ENCODE measurements around the gene ASCC1. TPM values are rescaled to one million over a fixed set of nuclear protein-coding genes. Genes with fewer than 3 reads are reported as not detected.

ASCC1 gene
- total RNA-seq, 3 donors from 2014 or later (not counting 1 experiment from before 2014, with no cell fraction given) = 26.0 to 35.2 (median 29.3) TPM

GRCh38 chr10:72263613-72264241 lies 47.7 kb upstream of the ASCC1 start:
- DNase-seq = peak in 1 of 2 donors; percentile 86
- Mint-ChIP-seq H3K9me3 (no peaks in the 10 kb centered on the region), H3K4me1 (peaks cover 34 to 40% of the 10 kb centered on the region in 2 donors), H3K27me3 (ENCODE audit: low read depth in 2 of 2) (no peaks in the 10 kb centered on the region), H3K36me3 (no peaks in the 10 kb centered on the region), H3K4me3 (no peak overlapping the region), H3K27ac (peak overlapping the region in 1 of 2 donors; percentile 58)
- no peaks in the 10 kb centered on the region for H3K36me3 ChIP-seq (ENCODE audit: control insufficient read depth, insufficient read depth, low read length)
- intact Hi-C loops (cut with micrococcal nuclease) = loop anchor here (5.0 kb wide), 1 partner anchor 834 kb away; the partner anchor contains the start of gene P4HA1
- no peaks in the 10 kb centered on the region for H3K9me3 ChIP-seq (ENCODE audit: control insufficient read depth, insufficient read depth, low read length)
- no peak for TF ChIP-seq CTCF (IDR thresholded peaks at IDR 0.05)
- H3K4me1 ChIP-seq (ENCODE audit: control insufficient read depth, insufficient read depth, low read length) = peaks cover 52% of the 10 kb centered on the region
- no peak for ATAC-seq
- H3K4me3 ChIP-seq (ENCODE audit: low read length) = no peak overlapping the region
- H3K27me3 ChIP-seq (ENCODE audit: control insufficient read depth, insufficient read depth, low read length) = no peaks in the 10 kb centered on the region
- no peak overlapping the region for H3K27ac ChIP-seq (ENCODE audit: low read length)
- WGBS (ENCODE audit: insufficient coverage) = 72% methylated on average over 6 of the region's 6 CpGs

GRCh38 chr10:72261784-72262404 lies 45.8 kb upstream of the ASCC1 start:
- ATAC-seq (peak in 2 of 3 donors; percentile 3 to 29), DNase-seq (peak in 1 of 2 donors; percentile 61)
- intact Hi-C loops (cut with micrococcal nuclease) = loop anchor here (1.0 to 5.0 kb wide), 3 partner anchors 11 to 835 kb away; partner anchors contain the start of genes DDIT4 and P4HA1
- Mint-ChIP-seq H3K27me3 (ENCODE audit: low read depth in 2 of 2) (no peaks in the 10 kb centered on the region), H3K4me1 (peaks cover 37 to 51% of the 10 kb centered on the region in 2 donors), H3K36me3 (no peaks in the 10 kb centered on the region), H3K9me3 (no peaks in the 10 kb centered on the region), H3K4me3 (peak overlapping the region; percentile 87), H3K27ac (peak overlapping the region; percentile 98)
- Histone ChIP-seq H3K27ac (ENCODE audit: low read length) (peak overlapping the region; percentile 82), H3K27me3 (ENCODE audit: control insufficient read depth, insufficient read depth, low read length) (no peaks in the 10 kb centered on the region), H3K36me3 (ENCODE audit: control insufficient read depth, insufficient read depth, low read length) (no peaks in the 10 kb centered on the region), H3K4me1 (ENCODE audit: control insufficient read depth, insufficient read depth, low read length) (peaks cover 63% of the 10 kb centered on the region), H3K4me3 (ENCODE audit: low read length) (peak overlapping the region; percentile 53), H3K9me3 (ENCODE audit: control insufficient read depth, insufficient read depth, low read length) (no peaks in the 10 kb centered on the region)
- no peak for TF ChIP-seq CTCF (IDR thresholded peaks at IDR 0.05)
- 92% methylated on average over 7 of the region's 7 CpGs for WGBS (ENCODE audit: insufficient coverage)

- intact Hi-C loops (cut with micrococcal nuclease) = loop anchor here (1.0 to 5.0 kb wide), 7 partner anchors 12 to 836 kb away; partner anchors contain the start of genes ANAPC16, ASCC1, DDIT4 and P4HA1
- ATAC-seq (peak; percentile 55 to 64 (median 55)), DNase-seq (peak; percentile 75 to 84)
- no peaks in the 10 kb centered on the region for H3K9me3 Mint-ChIP-seq
- no peaks in the 10 kb centered on the region for H3K36me3 Mint-ChIP-seq
- H3K4me3 Mint-ChIP-seq = peak overlapping the region; percentile 87
- no peaks in the 10 kb centered on the region for H3K27me3 Mint-ChIP-seq (ENCODE audit: low read depth in 2 of 2)
- H3K27ac ChIP-seq (ENCODE audit: low read length) = peak overlapping the region; percentile 82
- H3K36me3 ChIP-seq (ENCODE audit: control insufficient read depth, insufficient read depth, low read length) = no peaks in the 10 kb centered on the region
- WGBS (ENCODE audit: insufficient coverage) = 2% methylated on average over 25 of the region's 30 CpGs
- H3K9me3 ChIP-seq (ENCODE audit: control insufficient read depth, insufficient read depth, low read length) = no peaks in the 10 kb centered on the region
- no peaks in the 10 kb centered on the region for H3K27me3 ChIP-seq (ENCODE audit: control insufficient read depth, insufficient read depth, low read length)
- peaks cover 40 to 57% of the 10 kb centered on the region in 2 donors for H3K4me1 Mint-ChIP-seq
- H3K4me3 ChIP-seq (ENCODE audit: low read length) = peak overlapping the region; percentile 53
- TF ChIP-seq CTCF (IDR thresholded peaks at IDR 0.05) = no peak
- peaks cover 69% of the 10 kb centered on the region for H3K4me1 ChIP-seq (ENCODE audit: control insufficient read depth, insufficient read depth, low read length)
- H3K27ac Mint-ChIP-seq = peak overlapping the region; percentile 98
Measured at GRCh38 chr10:72260976-72261783, 45.1 kb upstream of the ASCC1 start.

Data from natural killer cell (primary cell).